SU-DHL-6 (cell line): Measurements from ENCODE around the gene TRAK1.

Source experiments
- H2AFZ ChIP-seq: fragments of 200-600 bp; sonication (generic); 2 replicates; pipeline ENCODE4 v1.6.1; 2014; ENCODE audit warnings: low read depth, mild to moderate bottlenecking, moderate library complexity, mixed read lengths, antibody characterized with exemption, low read length; ENCODE audit not compliant: severe bottlenecking
- H3F3A ChIP-seq: fragments of 200-600 bp; shearing (Covaris generic); 2 replicates; pipeline ENCODE4 v1.6.0; 2016; ENCODE audit warnings: antibody characterized with exemption, mild to moderate bottlenecking; ENCODE audit not compliant: insufficient read depth
- H3K27ac ChIP-seq: fragments of 200-600 bp; sonication (generic); 2 replicates; pipeline ENCODE4 v1.5.1; 2016; ENCODE audit warnings: low read depth, mild to moderate bottlenecking, low read length, moderate library complexity, mixed read lengths
- H3K27me3 ChIP-seq: fragments of 200-600 bp; sonication (generic), shearing (Covaris generic); 2 replicates; pipeline ENCODE4 v1.6.0; 2014; ENCODE audit warnings: mild to moderate bottlenecking, low read length
- H3K36me3 ChIP-seq: fragments of 200-600 bp; sonication (generic); 2 replicates; pipeline ENCODE4 v1.6.1; 2014; ENCODE audit warnings: mild to moderate bottlenecking, low read length, mixed read lengths
- H3K4me2 ChIP-seq: fragments of 300-600, 200-600 bp; shearing (Covaris generic), sonication (generic); 2 replicates; pipeline ENCODE4 v1.6.0; 2014; ENCODE audit warnings: low read length, low read depth, mild to moderate bottlenecking; ENCODE audit not compliant: poor library complexity, severe bottlenecking
- H3K4me3 ChIP-seq: fragments of 200-600 bp; sonication (generic); 2 replicates; pipeline ENCODE4 v1.5.1; 2014; ENCODE audit warnings: antibody characterized with exemption, low read length, mild to moderate bottlenecking, mixed read lengths; ENCODE audit not compliant: insufficient read depth, poor library complexity, severe bottlenecking
- H3K79me2 ChIP-seq: fragments of 200-600 bp; sonication (generic); 2 replicates; pipeline ENCODE4 v1.6.1; 2014; ENCODE audit warnings: mild to moderate bottlenecking, low read length, moderate library complexity; ENCODE audit not compliant: insufficient read depth
- H3K9ac ChIP-seq: fragments of 200-600 bp; sonication (generic); 2 replicates; pipeline ENCODE4 v1.7.0; 2014; ENCODE audit warnings: mild to moderate bottlenecking, low read length
- H3K9me2 ChIP-seq: fragments of 200-600 bp; sonication (generic); replicated peaks from 2 replicates; pipeline ENCODE4 v1.6.1; 2014; ENCODE audit warnings: low read length; ENCODE audit not compliant: insufficient read depth
- H3K9me3 ChIP-seq: fragments of 200-600 bp; sonication (generic); 2 replicates; pipeline ENCODE4 v1.6.1; 2014; ENCODE audit warnings: low read length, mixed read lengths; ENCODE audit not compliant: insufficient read depth
- H4K20me1 ChIP-seq: fragments of 200-600 bp; sonication (generic); 2 replicates; pipeline ENCODE4 v1.6.1; 2014; ENCODE audit warnings: low read depth, mild to moderate bottlenecking, antibody characterized with exemption, low read length, moderate library complexity, mixed read lengths
- CTCF ChIP-seq: fragments of 200-600 bp; sonication (generic); IDR thresholded peaks from one replicate; pipeline ENCODE4 v1.5.1; 2017; ENCODE audit warnings: antibody characterized with exemption, mild to moderate bottlenecking, low read length, moderate library complexity; ENCODE audit not compliant: insufficient read depth, poor library complexity, severe bottlenecking
- EZH2phosphoT487 ChIP-seq: fragments of 200-600 bp; sonication (generic), shearing (Covaris generic); conservative IDR thresholded peaks from 2 replicates; pipeline ENCODE4 v1.6.1; 2018; ENCODE audit warnings: mild to moderate bottlenecking, antibody characterized with exemption, low read length, moderate library complexity, mixed read lengths

Gene TRAK1

GRCh38 chr3:42106646-42107045 is 15.5 kb downstream of the TRAK1 start:
- H3F3A ChIP-seq = no peaks in the 10 kb centered on the region
- H3K4me3 ChIP-seq = no peak overlapping the region
- H3K27ac ChIP-seq = no peak overlapping the region
- no peak overlapping the region for H3K9ac ChIP-seq
- no peak overlapping the region for H2AFZ ChIP-seq
- no peaks in the 10 kb centered on the region for H3K27me3 ChIP-seq
- H3K9me3 ChIP-seq = no peaks in the 10 kb centered on the region
- no peaks in the 10 kb centered on the region for H3K9me2 ChIP-seq
- TF ChIP-seq CTCF = no peak
- TF ChIP-seq EZH2phosphoT487 = no peak
- H3K4me2 ChIP-seq = no peak overlapping the region
- 0 out of 2 replicates have a peak, but pooled peaks cover 3% of the 10 kb centered on the region for H4K20me1 ChIP-seq
- H3K36me3 ChIP-seq = no peaks in the 10 kb centered on the region
- peaks cover 16% of the 10 kb centered on the region for H3K79me2 ChIP-seq

- Histone ChIP-seq H3K27me3 (no peaks in the 10 kb centered on the region), H3K4me2 (no peak overlapping the region), H3K9me2 (no peaks in the 10 kb centered on the region), H3K79me2 (peaks cover 14% of the 10 kb centered on the region; the same call in 1 of the 2 replicates), H3K9ac (no peak overlapping the region), H3K4me3 (no peak overlapping the region), H3F3A (no peaks in the 10 kb centered on the region), H3K36me3 (no peaks in the 10 kb centered on the region), H3K27ac (no peak overlapping the region), H2AFZ (no peak overlapping the region), H3K9me3 (no peaks in the 10 kb centered on the region), H4K20me1 (0 out of 2 replicates have a peak, but pooled peaks cover 3% of the 10 kb centered on the region)
- TF ChIP-seq CTCF (no peak), EZH2phosphoT487 (no peak)
Observed at GRCh38 chr3:42110631-42111030, 19.5 kb downstream of the TRAK1 start.

GRCh38 chr3:42114130-42114725 is 23.1 kb downstream of the TRAK1 start:
- Histone ChIP-seq H3K9me2 (no peaks in the 10 kb centered on the region), H3K4me2 (no peak overlapping the region), H3K27ac (0 out of 2 replicates have a peak overlapping the region, but pooled peaks have one; percentile 0), H2AFZ (no peak overlapping the region), H3K27me3 (no peaks in the 10 kb centered on the region), H3K79me2 (peaks cover 12% of the 10 kb centered on the region; the same call in 1 of the 2 replicates), H3K9me3 (no peaks in the 10 kb centered on the region), H4K20me1 (no peaks in the 10 kb centered on the region), H3K9ac (no peak overlapping the region), H3F3A (no peaks in the 10 kb centered on the region), H3K4me3 (no peak overlapping the region), H3K36me3 (no peaks in the 10 kb centered on the region)
- TF ChIP-seq EZH2phosphoT487 = no peak
- no peak for TF ChIP-seq CTCF
